HL-60 (cell line): ENCODE results near the gene KIF25.

ENCODE experiments used
- CTCF ChIP-seq: IDR thresholded peaks from one replicate; pipeline ENCODE4 v1.5.1; 2011; ENCODE audit warnings: low read length, control low read depth, inconsistent platforms; ENCODE audit not compliant: insufficient read depth
- POLR2AphosphoS5 ChIP-seq: IDR thresholded peaks from 2 replicates; pipeline ENCODE4 v1.6.1; 2012; ENCODE audit warnings: low read depth
- SPI1 ChIP-seq: IDR thresholded peaks from 2 replicates; pipeline ENCODE4 v1.6.1; 2012; ENCODE audit warnings: low read depth, mild to moderate bottlenecking, borderline replicate concordance

- no peak for TF ChIP-seq CTCF
- TF ChIP-seq SPI1 = no peak
- TF ChIP-seq POLR2AphosphoS5 = no peak
Measured at GRCh38 chr6:167995731-167996151, 1.7 kb upstream of the KIF25 start.
